Epidermal melanocyte (primary cell): ENCODE data around the gene CYB561D2.
"Not testable (repeated sequence)": the region's sequence is repeated elsewhere in the genome, so short reads cannot be mapped to it uniquely, and the experiment has no call there.

ENCODE experiments used
- DNase-seq: peaks from one replicate; pipeline ENCODE4 v3.0.0; 2011; ENCODE audit warnings: low spot score; ENCODE audit not compliant: insufficient read length

Gene CYB561D2

DNA sequence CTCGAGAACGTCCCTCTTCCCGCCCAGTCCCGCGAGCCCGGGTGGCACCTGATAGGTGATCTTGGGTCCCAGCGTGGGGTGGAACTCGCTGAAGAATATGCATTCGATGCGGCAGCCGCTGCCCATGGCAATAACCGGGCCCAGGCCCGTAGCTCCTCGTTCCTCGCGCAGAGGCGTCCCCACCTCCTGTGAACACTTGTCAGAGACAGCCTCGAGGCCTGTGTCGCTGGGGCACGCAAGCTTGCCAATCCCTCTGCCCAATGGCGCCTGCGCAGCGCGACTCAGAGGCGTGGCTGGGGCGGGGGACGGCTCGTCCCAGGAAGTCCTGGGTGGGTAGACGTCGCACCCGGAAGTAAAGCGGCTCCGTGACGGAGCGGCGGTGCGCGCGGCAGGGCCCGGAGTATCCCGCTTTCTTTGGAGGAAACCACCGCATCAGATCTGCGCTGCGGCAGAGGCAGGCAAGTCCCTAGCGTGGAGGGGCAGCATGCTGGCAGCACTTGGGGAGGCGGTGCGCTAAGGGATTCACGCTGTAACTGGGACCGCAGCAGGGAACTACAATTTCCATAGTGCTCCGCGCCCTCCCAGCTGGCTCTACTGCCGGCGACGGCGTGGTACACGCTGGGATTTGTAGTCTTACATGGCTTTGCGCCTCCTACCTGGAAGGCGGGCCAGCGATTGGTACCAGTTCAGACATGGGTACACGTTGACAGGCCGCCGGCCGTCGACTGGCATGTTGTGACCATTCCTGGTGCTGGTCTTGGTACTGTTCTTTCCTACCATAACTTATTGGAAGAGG is at the start of gene CYB561D2, which contains the start of gene NPRL2:
Gene CYB561D2, plus strand, starts transcription at position 336 of the 796 bp plus-strand sequence. CDS start 572 bp downstream, outside the sequence.
Gene NPRL2, minus strand, starts transcription at position 249 of the 796 bp plus-strand sequence. Its CDS starts 123 bp downstream, at position 126.
- peak; percentile 99 for DNase-seq

GRCh38 chr3:50302095-50303012 is 48.3 kb upstream of the CYB561D2 start:
- DNase-seq = no peak

GRCh38 chr3:50303013-50303815 is 47.4 kb upstream of the CYB561D2 start, which contains the start of gene HYAL1:
TSS of gene HYAL1 (minus strand) at chr3:50303574. CDS start at chr3:50302956, 618 bp downstream.
- DNase-seq = no peak

DNA sequence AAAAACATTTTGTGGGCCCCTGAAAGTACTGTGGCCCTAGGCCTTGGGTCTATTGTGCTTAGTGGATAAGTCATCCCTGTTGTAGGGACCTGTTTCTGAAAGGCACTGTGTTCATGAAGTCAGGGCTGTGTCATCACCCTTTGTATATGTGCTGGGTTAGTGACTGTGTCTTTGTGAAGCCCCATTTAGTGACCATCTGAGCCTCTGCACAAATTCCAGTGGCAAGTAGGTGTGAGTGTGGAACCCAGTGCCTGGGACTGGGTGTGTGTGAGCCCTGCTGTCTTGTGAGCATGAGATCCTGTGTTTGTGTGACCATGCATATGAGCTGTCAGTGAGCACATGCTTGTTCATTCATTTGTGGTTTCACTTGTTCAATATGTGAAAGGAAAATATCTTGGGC is 46.1 kb upstream of the CYB561D2 start:
- DNase-seq = no peak

GRCh38 chr3:50312041-50312440 is 38.6 kb upstream of the CYB561D2 start:
- not testable (repeated sequence) for DNase-seq

DNA sequence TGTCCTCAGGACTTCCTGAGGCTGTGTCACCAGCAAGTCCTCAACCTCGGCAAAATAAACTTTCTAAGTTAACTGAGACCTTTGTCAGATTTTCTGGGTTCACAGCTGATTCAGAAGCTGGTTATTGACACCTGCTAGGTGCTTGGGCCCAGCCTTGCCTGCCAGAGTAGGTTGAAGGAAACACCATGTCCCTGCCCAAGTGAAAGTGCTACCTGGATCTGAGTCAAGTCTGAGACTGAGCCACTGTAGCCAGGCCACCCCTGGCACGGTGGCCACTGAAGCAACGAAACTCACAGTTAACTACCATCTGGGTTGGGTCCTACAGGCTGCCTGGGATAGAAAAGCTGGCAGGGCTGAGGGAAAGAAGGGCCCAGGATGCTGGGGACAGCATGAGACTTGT is 36.3 kb upstream of the CYB561D2 start:
- no peak for DNase-seq

GRCh38 chr3:50314816-50315215 is 35.8 kb upstream of the CYB561D2 start:
- DNase-seq = no peak

DNA sequence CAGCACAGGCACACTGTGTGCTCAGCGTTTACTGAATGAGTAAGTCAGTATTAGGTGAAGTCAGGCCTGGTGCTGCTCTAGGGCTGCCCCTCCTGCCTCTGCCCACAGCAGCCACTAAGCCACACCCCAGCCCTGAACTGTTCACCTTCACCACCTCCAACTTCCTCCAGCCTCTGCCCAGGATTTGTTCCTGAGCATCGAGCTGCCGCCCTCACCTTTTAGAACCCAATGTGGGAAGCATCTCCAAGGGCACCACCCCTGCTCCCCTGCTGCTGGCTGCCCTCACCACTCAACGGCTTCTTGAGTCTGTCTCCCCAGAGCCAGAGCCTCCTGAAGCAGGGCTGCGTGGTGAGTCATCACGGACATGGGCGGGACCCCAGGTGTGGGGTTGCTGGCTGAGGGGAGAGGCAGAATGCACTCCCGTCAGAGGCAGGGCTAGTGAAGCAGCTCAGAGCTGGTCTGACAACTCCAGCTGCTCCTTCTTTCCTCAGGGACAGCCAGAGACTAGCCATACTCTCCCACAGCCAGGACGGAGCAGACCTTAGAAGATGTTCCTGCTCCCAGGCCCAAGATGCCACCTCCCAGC is 33.9 kb upstream of the CYB561D2 start:
- DNase-seq = no peak

DNA sequence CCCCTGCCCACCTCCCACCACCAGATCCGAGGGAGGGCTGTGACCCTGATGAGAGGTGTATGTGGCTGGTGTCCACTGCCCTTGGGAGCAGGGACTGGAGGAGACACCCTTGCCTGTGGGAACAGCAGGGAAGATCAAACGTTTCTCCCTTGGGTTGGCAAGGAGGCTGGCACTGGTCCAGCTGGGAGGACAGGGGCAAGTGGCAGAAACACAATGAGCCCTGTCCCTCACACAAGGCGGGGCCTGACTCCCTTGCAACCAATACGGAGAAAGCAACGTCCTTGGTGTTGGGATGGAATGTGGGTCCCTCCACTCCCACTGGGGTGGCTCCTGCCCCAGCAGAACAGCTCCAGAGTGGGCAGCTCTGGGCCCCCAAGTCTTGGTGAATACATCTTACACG is 33.4 kb upstream of the CYB561D2 start:
- no peak for DNase-seq

GRCh38 chr3:50318163-50318562 is 32.5 kb upstream of the CYB561D2 start:
- no peak for DNase-seq

GRCh38 chr3:50318615-50319014 is 32.0 kb upstream of the CYB561D2 start:
- no peak for DNase-seq

DNA sequence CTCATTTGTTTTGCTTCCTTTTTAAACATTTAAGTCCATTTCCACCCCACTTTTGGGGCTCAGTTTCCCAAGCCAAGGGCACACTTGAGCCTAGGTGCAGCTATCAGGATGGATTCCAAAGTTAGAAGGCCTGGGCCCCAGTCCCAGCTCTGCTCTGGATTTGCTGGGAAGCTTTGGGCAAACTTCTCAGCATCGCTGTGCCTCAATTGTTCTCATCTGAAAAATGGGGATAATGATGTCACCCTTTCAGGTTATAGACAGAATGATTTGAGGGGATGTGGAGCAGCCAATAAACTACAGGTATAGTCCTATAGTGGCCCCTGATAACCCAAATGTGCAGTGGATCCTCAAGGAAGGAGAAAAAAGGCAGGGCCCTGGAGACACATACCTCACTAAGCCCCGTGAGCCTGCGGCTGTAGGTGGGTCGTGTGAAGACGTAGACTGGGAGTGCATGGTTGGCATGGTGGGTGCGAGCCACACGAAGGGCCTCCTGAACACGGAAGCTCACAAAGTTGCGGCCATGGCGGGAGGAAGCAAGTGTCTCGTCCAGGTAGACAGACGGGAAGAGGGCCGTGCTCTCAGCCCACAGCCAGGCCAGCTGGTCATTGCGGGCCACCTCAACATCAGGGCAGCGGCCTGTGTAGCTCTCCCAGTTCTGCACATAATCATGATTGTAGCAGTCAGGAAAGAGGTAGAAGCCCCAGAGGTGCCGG is 31.3 kb upstream of the CYB561D2 start:
- DNase-seq = no peak

GRCh38 chr3:50319894-50320625 is 30.6 kb upstream of the CYB561D2 start:
- DNase-seq = no peak

DNA sequence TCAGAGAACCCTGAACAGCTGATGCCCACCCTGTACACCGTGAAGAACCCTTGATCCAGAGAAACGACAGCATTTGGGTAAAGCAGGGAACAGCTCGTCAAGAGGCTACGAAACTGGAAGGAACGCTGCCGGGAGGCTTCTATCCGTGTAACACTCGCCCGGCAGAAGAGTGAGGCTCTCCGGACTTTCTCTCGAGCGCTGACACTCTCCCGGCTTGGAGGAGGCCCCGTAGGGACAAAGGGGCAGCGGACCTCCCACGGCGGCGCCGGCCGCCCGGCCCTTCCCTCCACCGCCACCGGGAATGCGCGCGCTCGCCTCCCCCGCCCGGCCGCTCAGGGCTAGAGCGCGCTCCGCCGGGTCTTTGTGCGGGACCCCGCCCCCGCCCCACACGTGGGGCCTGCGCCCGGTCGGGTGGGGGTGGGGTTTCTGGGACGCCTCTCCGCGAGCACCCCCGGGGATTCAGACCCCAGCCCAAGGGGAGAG is 29.8 kb upstream of the CYB561D2 start:
- peak; percentile 47 for DNase-seq

GRCh38 chr3:50321336-50322114 is 29.1 kb upstream of the CYB561D2 start:
- DNase-seq = peak; percentile 80

GRCh38 chr3:50322115-50322385 is 28.6 kb upstream of the CYB561D2 start:
- DNase-seq = no peak

DNA sequence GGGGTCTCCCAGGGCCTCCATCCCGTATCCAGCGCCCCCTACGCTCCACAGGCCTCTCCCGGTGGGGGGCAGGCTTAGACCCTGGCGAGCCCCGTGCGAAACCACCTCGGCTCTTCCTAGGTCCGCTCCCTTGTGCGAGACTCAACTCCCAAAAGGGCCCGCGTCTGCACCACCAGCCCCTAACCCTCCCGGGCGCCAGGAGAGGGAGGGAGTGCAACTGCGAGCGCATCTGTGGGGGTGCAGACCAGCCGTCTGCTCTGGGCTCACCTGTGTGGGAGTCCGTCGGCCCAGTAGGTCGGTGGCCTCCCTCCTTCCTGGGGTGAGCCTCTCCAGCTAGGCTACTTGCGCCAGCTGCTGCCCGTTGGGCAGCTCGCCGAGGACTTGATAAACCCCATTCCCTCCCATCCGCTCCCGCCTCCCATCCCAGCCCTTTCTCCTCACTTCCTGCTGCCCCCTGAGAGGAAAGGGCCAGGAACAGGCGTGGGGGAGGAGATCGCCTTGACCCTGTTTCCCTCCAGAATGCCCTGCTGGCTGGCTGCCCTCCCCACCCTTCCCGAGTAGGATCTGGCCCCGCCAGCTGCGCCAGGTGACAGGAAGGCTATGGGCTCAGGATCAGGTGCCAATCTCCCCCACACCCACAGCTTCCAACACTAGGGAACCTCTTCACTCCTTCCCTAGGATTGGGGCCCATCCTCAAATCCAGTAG is 28.1 kb upstream of the CYB561D2 start, which contains the start of gene HYAL2:
Gene HYAL2, minus strand, starts transcription at position 360 of the 706 bp plus-strand sequence. CDS start 2,256 bp downstream, outside the sequence.
- no peak for DNase-seq

- DNase-seq = no peak
Observed at GRCh38 chr3:50323092-50323600, 27.5 kb upstream of the CYB561D2 start.
